ENCODE measurements around the gene OR10P1. TPM values are rescaled to one million over a fixed set of nuclear protein-coding genes. Genes with fewer than 3 reads are reported as not detected.
"Not testable (repeated sequence)": the region's sequence is repeated elsewhere in the genome, so short reads cannot be mapped to it uniquely, and the experiment has no call there.

The OR10P1 gene
- total RNA-seq, 3 donors from 2014 or later (not counting 1 experiment from before 2014, with no cell fraction given), result not detected

- Mint-ChIP-seq H3K36me3 (no peaks in the 10 kb centered on the region), H3K27ac (no peak overlapping the region), H3K4me1 (peaks cover 15 to 17% of the 10 kb centered on the region in 2 donors), H3K27me3 (ENCODE audit: low read depth in 2 of 2) (peaks cover 0 to 2% of the 10 kb centered on the region in 2 donors), H3K4me3 (no peak overlapping the region), H3K9me3 (no peaks in the 10 kb centered on the region)
- Histone ChIP-seq H3K4me3 (ENCODE audit: low read length) (no peak overlapping the region), H3K4me1 (ENCODE audit: control insufficient read depth, insufficient read depth, low read length) (peaks cover 20% of the 10 kb centered on the region), H3K9me3 (ENCODE audit: control insufficient read depth, insufficient read depth, low read length) (no peaks in the 10 kb centered on the region), H3K36me3 (ENCODE audit: control insufficient read depth, insufficient read depth, low read length) (no peaks in the 10 kb centered on the region), H3K27me3 (ENCODE audit: control insufficient read depth, insufficient read depth, low read length) (no peaks in the 10 kb centered on the region), H3K27ac (ENCODE audit: low read length) (no peak overlapping the region)
- TF ChIP-seq, protein P1, sequence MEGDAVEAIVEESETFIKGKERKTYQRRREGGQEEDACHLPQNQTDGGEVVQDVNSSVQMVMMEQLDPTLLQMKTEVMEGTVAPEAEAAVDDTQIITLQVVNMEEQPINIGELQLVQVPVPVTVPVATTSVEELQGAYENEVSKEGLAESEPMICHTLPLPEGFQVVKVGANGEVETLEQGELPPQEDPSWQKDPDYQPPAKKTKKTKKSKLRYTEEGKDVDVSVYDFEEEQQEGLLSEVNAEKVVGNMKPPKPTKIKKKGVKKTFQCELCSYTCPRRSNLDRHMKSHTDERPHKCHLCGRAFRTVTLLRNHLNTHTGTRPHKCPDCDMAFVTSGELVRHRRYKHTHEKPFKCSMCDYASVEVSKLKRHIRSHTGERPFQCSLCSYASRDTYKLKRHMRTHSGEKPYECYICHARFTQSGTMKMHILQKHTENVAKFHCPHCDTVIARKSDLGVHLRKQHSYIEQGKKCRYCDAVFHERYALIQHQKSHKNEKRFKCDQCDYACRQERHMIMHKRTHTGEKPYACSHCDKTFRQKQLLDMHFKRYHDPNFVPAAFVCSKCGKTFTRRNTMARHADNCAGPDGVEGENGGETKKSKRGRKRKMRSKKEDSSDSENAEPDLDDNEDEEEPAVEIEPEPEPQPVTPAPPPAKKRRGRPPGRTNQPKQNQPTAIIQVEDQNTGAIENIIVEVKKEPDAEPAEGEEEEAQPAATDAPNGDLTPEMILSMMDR (IDR thresholded peaks at IDR 0.05), result no peak
- intact Hi-C loops (cut with micrococcal nuclease), result no loop called here
- no peak for DNase-seq
- ATAC-seq, result no peak
- WGBS (ENCODE audit: insufficient coverage), result 100% methylated on average over 1 of the region's 1 CpG
Measured at GRCh38 chr12:55644591-55644990, 7.9 kb downstream of the OR10P1 start.

- no peaks in the 10 kb centered on the region for H3K36me3 ChIP-seq (ENCODE audit: control insufficient read depth, insufficient read depth, low read length)
- peaks cover 17% of the 10 kb centered on the region for H3K4me1 ChIP-seq (ENCODE audit: control insufficient read depth, insufficient read depth, low read length)
- intact Hi-C loops (cut with micrococcal nuclease), result no loop called here
- 95% methylated on average over 5 of the region's 5 CpGs for WGBS (ENCODE audit: insufficient coverage)
- peak overlapping the region; percentile 65 for H3K27ac ChIP-seq (ENCODE audit: low read length)
- Mint-ChIP-seq H3K27me3 (ENCODE audit: low read depth in 2 of 2) (no peaks in the 10 kb centered on the region), H3K9me3 (no peaks in the 10 kb centered on the region), H3K4me3 (peak overlapping the region; percentile 33), H3K4me1 (peaks cover 15 to 17% of the 10 kb centered on the region in 2 donors), H3K27ac (peak overlapping the region; percentile 70 to 92), H3K36me3 (no peaks in the 10 kb centered on the region)
- TF ChIP-seq, protein P1 (IDR thresholded peaks at IDR 0.05), result no peak
- H3K4me3 ChIP-seq (ENCODE audit: low read length), result no peak overlapping the region
- H3K27me3 ChIP-seq (ENCODE audit: control insufficient read depth, insufficient read depth, low read length), result no peaks in the 10 kb centered on the region
- ATAC-seq, result no peak
- H3K9me3 ChIP-seq (ENCODE audit: control insufficient read depth, insufficient read depth, low read length), result no peaks in the 10 kb centered on the region
- DNase-seq, result peak in 1 of 2 donors; percentile 12
Measured at GRCh38 chr12:55647027-55647426, 10.3 kb downstream of the OR10P1 start.

- H3K36me3 ChIP-seq (ENCODE audit: control insufficient read depth, insufficient read depth, low read length); ATAC-seq; H3K27me3 ChIP-seq (ENCODE audit: control insufficient read depth, insufficient read depth, low read length); H3K27me3 Mint-ChIP-seq (ENCODE audit: low read depth in 2 of 2); H3K4me3 ChIP-seq (ENCODE audit: low read length); H3K4me3 Mint-ChIP-seq; H3K9me3 Mint-ChIP-seq; H3K9me3 ChIP-seq (ENCODE audit: control insufficient read depth, insufficient read depth, low read length); H3K36me3 Mint-ChIP-seq; intact Hi-C loops (cut with micrococcal nuclease); H3K27ac ChIP-seq (ENCODE audit: low read length); DNase-seq: not testable (repeated sequence)
- Mint-ChIP-seq H3K27ac (peak overlapping the region in 1 of 2 donors; percentile 68), H3K4me1 (peaks cover 14% of the 10 kb centered on the region in 2 donors)
- 68% methylated on average over 3 of the region's 4 CpGs for WGBS (ENCODE audit: insufficient coverage)
- peaks cover 13% of the 10 kb centered on the region for H3K4me1 ChIP-seq (ENCODE audit: control insufficient read depth, insufficient read depth, low read length)
Measured at GRCh38 chr12:55650620-55651298, 14.1 kb downstream of the OR10P1 start.

- intact Hi-C loops (cut with micrococcal nuclease), result no loop called here
- H3K36me3 ChIP-seq (ENCODE audit: control insufficient read depth, insufficient read depth, low read length), result no peaks in the 10 kb centered on the region
- no peaks in the 10 kb centered on the region for H3K27me3 ChIP-seq (ENCODE audit: control insufficient read depth, insufficient read depth, low read length)
- TF ChIP-seq, protein P1 (IDR thresholded peaks at IDR 0.05), result no peak
- Mint-ChIP-seq H3K4me3 (no peak overlapping the region), H3K4me1 (peaks cover 10% of the 10 kb centered on the region in 2 donors), H3K36me3 (no peaks in the 10 kb centered on the region), H3K27ac (peak overlapping the region in 1 of 2 donors; percentile 68), H3K9me3 (no peaks in the 10 kb centered on the region), H3K27me3 (ENCODE audit: low read depth in 2 of 2) (no peaks in the 10 kb centered on the region)
- 80% methylated on average over 5 of the region's 5 CpGs for WGBS (ENCODE audit: insufficient coverage)
- H3K4me3 ChIP-seq (ENCODE audit: low read length), result no peak overlapping the region
- ATAC-seq, result no peak
- H3K9me3 ChIP-seq (ENCODE audit: control insufficient read depth, insufficient read depth, low read length), result no peaks in the 10 kb centered on the region
- no peak overlapping the region for H3K27ac ChIP-seq (ENCODE audit: low read length)
- no peak for DNase-seq
- H3K4me1 ChIP-seq (ENCODE audit: control insufficient read depth, insufficient read depth, low read length), result peaks cover 8% of the 10 kb centered on the region
Measured at GRCh38 chr12:55651299-55651683, 14.6 kb downstream of the OR10P1 start.

Data from natural killer cell (primary cell).